Pons (tissue), 1 donor: ENCODE data around the gene ZBTB11.
"Not testable (repeated sequence)": the region's sequence is repeated elsewhere in the genome, so short reads cannot be mapped to it uniquely, and the experiment has no call there.

Source experiments
- DNase-seq: peaks from one replicate; pipeline ENCODE4 v3.0.0-alpha.2; 2016; ENCODE audit warnings: low spot score

Gene ZBTB11

GRCh38 chr3:101676765-101677435 is at the start of gene ZBTB11:
Gene ZBTB11 (minus strand): TSS chr3:101677132. CDS start chr3:101676914, 218 bp downstream.
- peak; percentile 100 for DNase-seq

- DNase-seq, result peak; percentile 51
Measured at GRCh38 chr3:101725890-101726275, 49.0 kb upstream of the ZBTB11 start.

GRCh38 chr3:101725194-101725889 is 48.4 kb upstream of the ZBTB11 start:
- DNase-seq, result peak; percentile 44

- DNase-seq, result peak; percentile 98
Measured at GRCh38 chr3:101724329-101725193, 47.6 kb upstream of the ZBTB11 start, which contains the start of gene CEP97. Gene CEP97 (plus strand): TSS chr3:101724614. CDS start chr3:101724677, 63 bp downstream.

- no peak for DNase-seq
Measured at GRCh38 chr3:101722394-101723173, 45.7 kb upstream of the ZBTB11 start.

GRCh38 chr3:101720851-101721840 is 44.2 kb upstream of the ZBTB11 start:
- DNase-seq, result no peak

- DNase-seq, result no peak
Measured at GRCh38 chr3:101719604-101720185, 42.8 kb upstream of the ZBTB11 start.

- DNase-seq, result no peak
Measured at GRCh38 chr3:101718455-101718854, 41.5 kb upstream of the ZBTB11 start.

- no peak for DNase-seq
Measured at GRCh38 chr3:101709126-101709525, 32.2 kb upstream of the ZBTB11 start.

GRCh38 chr3:101704639-101705038 is 27.7 kb upstream of the ZBTB11 start:
- DNase-seq, result not testable (repeated sequence)

- DNase-seq, result no peak
Measured at GRCh38 chr3:101703169-101703568, 26.2 kb upstream of the ZBTB11 start.

- no peak for DNase-seq
Measured at GRCh38 chr3:101702726-101703125, 25.8 kb upstream of the ZBTB11 start.

- DNase-seq, result no peak
Measured at GRCh38 chr3:101701696-101702634, 25.0 kb upstream of the ZBTB11 start.

- DNase-seq, result peak; percentile 89
Measured at GRCh38 chr3:101695779-101696372, 18.9 kb upstream of the ZBTB11 start.

- not testable (repeated sequence) for DNase-seq
Measured at GRCh38 chr3:101694836-101695235, 17.9 kb upstream of the ZBTB11 start.

GRCh38 chr3:101693540-101693939 is 16.6 kb upstream of the ZBTB11 start:
- DNase-seq, result not testable (repeated sequence)

GRCh38 chr3:101691685-101692671 is 15.0 kb upstream of the ZBTB11 start:
- not testable (repeated sequence) for DNase-seq
